HEK293T (cell line): ENCODE data around the gene SLC6A6.

Experiments used
- CTCF ChIA-PET: fragments of 350-600 bp; formaldehyde crosslinking; extraction: SDS; loops from one replicate; lab custom pipeline; 2021; ENCODE audit warnings: antibody characterized with exemption, inconsistent platforms; lab: Yijun Ruan, JAX
- POLR2A ChIA-PET: fragments of 350-600 bp; formaldehyde crosslinking; extraction: SDS; loops from one replicate; lab custom pipeline; 2020; ENCODE audit warnings: antibody characterized with exemption, inconsistent platforms; lab: Yijun Ruan, JAX
- DNase-seq: peaks from one replicate; pipeline ENCODE4 v3.0.0; 2012; ENCODE audit warnings: mixed read lengths; ENCODE audit errors: extremely low spot score
- ARNT ChIP-seq: fragments of 450-650 bp; IDR thresholded peaks from 2 replicates; pipeline ENCODE4 v1.6.1; 2017; ENCODE audit warnings: mild to moderate bottlenecking
- BHLHE40 ChIP-seq: fragments of 450-650 bp; IDR thresholded peaks from 2 replicates; pipeline ENCODE4 v1.6.1; 2016; ENCODE audit warnings: mild to moderate bottlenecking, moderate library complexity, borderline replicate concordance
- CTBP1 ChIP-seq: fragments of 450-650 bp; IDR thresholded peaks from 2 replicates; pipeline ENCODE4 v1.6.1; 2016; ENCODE audit warnings: borderline replicate concordance
- ELF4 ChIP-seq: fragments of 450-650 bp; IDR thresholded peaks from 2 replicates; pipeline ENCODE4 v1.6.1; 2017; ENCODE audit warnings: antibody characterized with exemption
- FOXA1 ChIP-seq: fragments of 450-650 bp; IDR thresholded peaks from 2 replicates; pipeline ENCODE4 v1.6.1; 2016; ENCODE audit warnings: mild to moderate bottlenecking
- FOXK2 ChIP-seq: fragments of 450-650 bp; IDR thresholded peaks from 2 replicates; pipeline ENCODE4 v1.6.1; 2016; ENCODE audit warnings: mild to moderate bottlenecking
- FOXM1 ChIP-seq: fragments of 450-650 bp; IDR thresholded peaks from 2 replicates; pipeline ENCODE4 v1.6.1; 2017; ENCODE audit warnings: mild to moderate bottlenecking, borderline replicate concordance
- HDGF ChIP-seq: fragments of 450-650 bp; IDR thresholded peaks from 2 replicates; pipeline ENCODE4 v1.6.1; 2017; ENCODE audit warnings: antibody characterized with exemption, borderline replicate concordance
- L3MBTL2 ChIP-seq: fragments of 450-650 bp; conservative IDR thresholded peaks from 2 replicates; pipeline ENCODE4 v1.6.1; 2016; ENCODE audit warnings: mild to moderate bottlenecking
- LEF1 ChIP-seq: fragments of 450-650 bp; IDR thresholded peaks from 2 replicates; pipeline ENCODE4 v1.6.1; 2017; ENCODE audit warnings: mild to moderate bottlenecking, borderline replicate concordance
- NFRKB ChIP-seq: fragments of 450-650 bp; IDR thresholded peaks from 2 replicates; pipeline ENCODE4 v1.6.1; 2016; ENCODE audit warnings: mild to moderate bottlenecking, moderate library complexity
- SP1 ChIP-seq: fragments of 450-650 bp; IDR thresholded peaks from 2 replicates; pipeline ENCODE4 v1.6.1; 2017
- SUZ12 ChIP-seq: fragments of 450-650 bp; IDR thresholded peaks from 2 replicates; pipeline ENCODE4 v1.6.1; 2016; ENCODE audit warnings: mild to moderate bottlenecking
- TARDBP ChIP-seq: fragments of 450-650 bp; IDR thresholded peaks from 2 replicates; pipeline ENCODE4 v1.6.1; 2016
- ZNF384 ChIP-seq: fragments of 450-650 bp; IDR thresholded peaks from 2 replicates; pipeline ENCODE4 v1.6.1; 2016
- TF ChIP-seq, protein P1 (sequence below): fragments of 450-650 bp; IDR thresholded peaks from 2 replicates; pipeline ENCODE4 v1.6.1; 2016

SLC6A6 gene

DNA sequence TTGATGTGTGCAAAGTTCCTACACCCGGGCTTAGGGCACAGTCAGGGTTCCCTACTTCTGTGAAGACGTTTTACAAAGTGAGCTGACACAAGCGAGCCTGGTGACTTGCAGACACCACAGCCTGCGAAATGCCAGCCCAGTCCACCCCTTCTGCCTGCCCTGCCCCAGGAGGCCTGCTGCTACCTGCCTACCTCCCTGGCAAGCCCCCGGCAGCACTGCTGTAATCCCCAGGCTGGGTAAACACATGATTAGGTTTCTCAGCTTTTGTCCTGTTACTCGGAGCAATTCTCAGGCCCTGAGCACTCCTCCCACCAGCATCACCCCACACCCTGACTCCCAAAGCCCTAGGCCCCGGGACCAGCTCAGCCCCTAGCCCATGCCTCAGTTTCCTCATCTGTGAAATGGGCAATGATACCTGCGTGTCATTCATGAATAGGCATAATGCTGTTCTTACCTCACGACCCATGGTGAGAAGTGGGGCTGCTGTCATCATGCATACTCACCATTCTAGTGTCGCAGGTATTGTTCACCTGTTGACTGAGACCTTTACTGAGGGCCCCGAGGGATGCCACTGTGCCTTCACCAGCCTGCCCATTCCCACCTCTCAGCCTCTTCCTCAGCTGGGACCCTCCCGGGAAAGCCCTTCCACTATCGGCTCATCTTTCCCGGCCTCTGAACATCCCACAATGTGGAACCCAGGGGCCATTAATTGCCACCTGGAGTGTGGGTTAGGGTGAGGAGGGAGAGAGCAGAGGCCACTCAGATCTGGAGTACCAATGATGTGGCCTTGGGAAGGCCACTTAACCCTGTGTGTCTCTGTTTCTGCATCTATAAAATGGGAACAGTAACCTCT, 31.5 kb upstream of the SLC6A6 start:
- TF ChIP-seq BHLHE40 (no peak), ELF4 (no peak), CTBP1 (no peak), SUZ12 (no peak), FOXK2 (no peak), FOXM1 (no peak), ARNT (no peak)
- ChIA-PET CTCF (interaction anchor here (0.6 kb wide), 1 partner anchor 103 kb away, joined by 3 read pairs; no protein-coding TSS in a partner anchor), POLR2A (no interaction called here)
- DNase-seq = no peak

DNA sequence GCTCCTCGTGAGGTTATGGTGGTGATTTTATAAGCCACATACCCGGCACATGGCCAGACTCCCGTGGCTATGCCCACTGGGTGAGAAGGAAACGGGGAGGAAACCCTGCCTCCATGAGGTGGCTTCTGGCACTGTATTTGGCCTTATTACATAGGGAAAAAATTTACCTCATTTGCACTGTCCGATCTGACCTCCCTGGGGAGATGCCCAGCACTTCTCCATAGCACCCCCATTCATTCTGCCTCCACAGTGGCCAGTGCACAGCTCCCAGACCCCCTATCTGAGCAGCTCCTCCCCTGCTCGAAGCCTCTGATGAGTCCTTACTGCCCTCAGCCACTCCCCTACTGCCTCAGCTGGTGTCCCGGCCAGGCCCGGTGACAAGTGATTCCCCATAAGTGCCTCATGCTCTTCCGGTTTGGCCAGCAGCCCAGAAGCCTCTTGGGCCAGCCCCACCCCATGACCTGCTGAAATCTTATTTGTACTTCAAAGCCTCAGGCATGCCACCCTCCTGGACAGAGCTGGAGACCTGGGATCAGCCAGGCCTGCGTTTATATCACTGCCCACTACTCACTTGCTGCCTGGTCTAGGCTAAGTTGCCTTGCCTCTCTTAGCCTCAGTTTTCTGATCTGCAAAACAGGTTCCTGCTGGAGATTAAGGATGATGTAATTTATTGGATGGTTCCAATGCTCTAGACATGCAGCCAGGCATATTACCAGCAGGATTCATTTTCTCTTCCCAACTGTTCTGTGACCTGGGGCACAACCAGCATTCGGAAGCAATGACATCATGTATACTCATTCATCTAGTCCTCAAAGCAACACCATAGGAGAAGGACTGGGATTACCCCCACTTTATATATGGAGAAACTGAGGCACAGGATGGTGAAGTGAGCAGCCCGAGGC, 30.6 kb upstream of the SLC6A6 start:
- peak; percentile 50 for DNase-seq
- POLR2A ChIA-PET = no interaction called here

DNA sequence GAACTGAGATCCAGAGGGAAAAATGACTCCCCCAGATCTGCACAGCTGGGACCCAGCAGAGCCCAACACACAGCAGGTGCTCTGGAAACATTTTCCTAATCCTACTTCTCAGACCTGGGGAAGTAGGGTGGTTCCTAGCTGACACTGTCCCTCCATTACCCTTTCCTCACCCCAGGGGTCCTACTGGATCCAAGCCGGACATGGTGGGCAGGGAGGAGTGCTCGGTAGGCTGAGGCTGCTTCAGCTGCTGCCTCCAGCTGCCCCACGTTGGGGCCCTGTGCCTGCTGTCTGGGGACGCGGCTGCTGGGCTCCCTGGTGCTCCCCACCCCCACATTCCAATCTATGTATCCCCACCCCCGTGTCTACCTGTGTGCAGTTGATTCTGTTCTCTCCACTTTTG, 29.8 kb upstream of the SLC6A6 start:
- ChIA-PET POLR2A (no interaction called here), CTCF (no interaction called here)

More for the DNA sequence above, 30.6 kb upstream of the SLC6A6 start:
- TF ChIP-seq SP1 (no peak), LEF1 (no peak), L3MBTL2 (no peak), HDGF (no peak), FOXA1 (no peak), FOXK2 (no peak), SUZ12 (no peak), CTBP1 (no peak), ARNT (no peak), NFRKB (no peak), ELF4 (no peak), FOXM1 (no peak), TARDBP (no peak), ZNF384 (no peak)
- TF ChIP-seq, protein P1, sequence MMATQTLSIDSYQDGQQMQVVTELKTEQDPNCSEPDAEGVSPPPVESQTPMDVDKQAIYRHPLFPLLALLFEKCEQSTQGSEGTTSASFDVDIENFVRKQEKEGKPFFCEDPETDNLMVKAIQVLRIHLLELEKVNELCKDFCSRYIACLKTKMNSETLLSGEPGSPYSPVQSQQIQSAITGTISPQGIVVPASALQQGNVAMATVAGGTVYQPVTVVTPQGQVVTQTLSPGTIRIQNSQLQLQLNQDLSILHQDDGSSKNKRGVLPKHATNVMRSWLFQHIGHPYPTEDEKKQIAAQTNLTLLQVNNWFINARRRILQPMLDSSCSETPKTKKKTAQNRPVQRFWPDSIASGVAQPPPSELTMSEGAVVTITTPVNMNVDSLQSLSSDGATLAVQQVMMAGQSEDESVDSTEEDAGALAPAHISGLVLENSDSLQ = no peak
- CTCF ChIA-PET = interaction anchor here (0.6 to 0.7 kb wide), 2 partner anchors 89 to 104 kb away, joined by 3 read pairs; no protein-coding TSS in a partner anchor

DNA sequence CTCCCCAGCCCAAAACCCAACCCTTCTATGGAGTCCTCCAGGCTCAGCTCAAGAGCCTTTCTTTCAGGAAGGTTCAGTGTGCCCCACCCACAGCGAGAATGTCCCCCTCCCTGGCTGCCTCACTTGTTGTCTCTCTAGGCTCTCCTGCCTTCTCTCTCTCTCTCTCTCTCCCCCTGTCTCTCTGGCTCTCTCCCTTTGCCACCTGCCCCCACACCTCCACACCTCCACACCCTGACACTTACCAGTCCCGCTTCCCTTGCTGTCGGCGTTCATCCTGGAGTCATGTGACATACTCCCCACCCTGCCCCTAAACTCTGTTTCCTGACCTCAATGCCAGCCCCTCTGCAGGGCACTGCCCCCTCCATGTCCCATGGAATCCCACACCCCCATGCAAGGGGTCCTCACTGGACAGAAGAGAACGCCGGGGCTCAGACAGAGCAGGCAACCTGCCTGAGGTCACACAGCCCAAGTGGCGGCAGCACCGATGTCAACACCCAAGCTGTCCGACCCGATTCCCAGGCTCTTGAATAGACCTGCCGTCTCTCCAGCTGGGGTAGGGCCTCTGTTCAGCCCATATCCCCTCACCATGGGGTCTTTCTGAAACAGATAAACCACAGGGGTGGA, 28.5 kb upstream of the SLC6A6 start:
- DNase-seq = no peak
- TF ChIP-seq SP1 = no peak
- no peak for TF ChIP-seq FOXK2
- no peak for TF ChIP-seq ZNF384
- no peak for TF ChIP-seq HDGF
- no peak for TF ChIP-seq BHLHE40
- no peak for TF ChIP-seq FOXA1
- no peak for TF ChIP-seq FOXM1
- TF ChIP-seq ARNT = no peak
- no peak for TF ChIP-seq LEF1
- TF ChIP-seq SUZ12 = no peak
- no peak for TF ChIP-seq NFRKB
- no peak for TF ChIP-seq TARDBP
- TF ChIP-seq, protein P1 = no peak
- no peak for TF ChIP-seq ELF4
- no peak for TF ChIP-seq CTBP1
- no peak for TF ChIP-seq L3MBTL2
- ChIA-PET POLR2A (no interaction called here), CTCF (no interaction called here)

More for the DNA sequence above, 29.8 kb upstream of the SLC6A6 start:
- TF ChIP-seq HDGF (no peak), SP1 (no peak), TARDBP (no peak), FOXK2 (no peak)
- TF ChIP-seq, protein P1 = no peak
- no peak for DNase-seq

DNA sequence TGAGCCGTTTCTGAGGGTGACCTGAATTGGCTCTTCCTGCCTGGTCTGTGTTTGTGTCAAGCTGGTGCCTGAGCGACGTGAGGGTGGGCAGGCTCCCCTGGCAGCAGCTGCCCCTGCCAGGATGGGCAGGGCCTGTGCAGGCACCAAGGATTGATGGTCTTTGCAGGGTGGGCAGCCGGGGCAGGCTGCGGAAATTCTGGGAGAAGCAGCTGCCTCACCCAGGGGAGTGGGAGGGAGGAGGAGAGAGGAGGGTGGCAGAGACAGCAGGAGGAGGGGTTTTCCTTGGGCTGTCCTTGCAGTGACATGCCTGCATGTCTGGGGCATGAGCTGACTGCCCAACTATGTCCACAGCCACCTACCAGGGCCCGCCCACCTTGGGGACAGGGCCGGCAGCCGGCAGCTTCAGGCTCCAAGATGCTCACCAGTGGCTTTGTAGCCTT, 27.9 kb upstream of the SLC6A6 start:
- DNase-seq = no peak
- TF ChIP-seq ZNF384 (no peak), SUZ12 (no peak), CTBP1 (no peak), L3MBTL2 (no peak), HDGF (no peak), ELF4 (no peak), FOXK2 (no peak), LEF1 (no peak), FOXA1 (no peak), BHLHE40 (no peak), FOXM1 (no peak), NFRKB (no peak), TARDBP (no peak), SP1 (no peak)
- TF ChIP-seq, protein P1 = no peak
- ChIA-PET CTCF (no interaction called here), POLR2A (no interaction called here)
